Mammary epithelial cell (primary cell): Measurements from ENCODE around the gene TUBGCP2.

Experiments
- CTCF ChIP-seq, 2 donors: IDR thresholded peaks in 1 of 2; conservative IDR thresholded peaks in 1 of 2; 2 replicates each; pipeline ENCODE4 v1.5.1; 2011 to 2012; ENCODE audit warnings: inconsistent platforms in 2 of 2, low read length in 2 of 2, mild to moderate bottlenecking in 2 of 2, control low read depth in 1 of 2, low read depth in 1 of 2; ENCODE audit not compliant: insufficient read depth in 1 of 2; ENCODE audit errors: extremely low read depth in 1 of 2
- EZH2 ChIP-seq: IDR thresholded peaks from 2 replicates; pipeline ENCODE4 v1.6.1; 2012; ENCODE audit warnings: low read length, inconsistent platforms, borderline replicate concordance

GRCh38 chr10:133261726-133262325 lies 46.8 kb downstream of the TUBGCP2 start:
- TF ChIP-seq CTCF (conservative IDR thresholded peaks at IDR 0.05 in 1 of 2, IDR thresholded peaks at IDR 0.05 in 1 of 2; ENCODE audit: extremely low read depth in 1 of 2, insufficient read depth in 1 of 2, low read depth in 1 of 2, low read length in 2 of 2) (no peak), EZH2 (no peak)
